ENCODE results near the gene NRP1. TPM values are rescaled to one million over a fixed set of nuclear protein-coding genes. Genes with fewer than 3 reads are reported as not detected.

Gene NRP1
- total RNA-seq, 1 donor from 2014 or later, result 208 TPM

GRCh38 chr10:33229949-33230267 lies 104.6 kb downstream of the NRP1 start:
- TF ChIP-seq, protein P1, sequence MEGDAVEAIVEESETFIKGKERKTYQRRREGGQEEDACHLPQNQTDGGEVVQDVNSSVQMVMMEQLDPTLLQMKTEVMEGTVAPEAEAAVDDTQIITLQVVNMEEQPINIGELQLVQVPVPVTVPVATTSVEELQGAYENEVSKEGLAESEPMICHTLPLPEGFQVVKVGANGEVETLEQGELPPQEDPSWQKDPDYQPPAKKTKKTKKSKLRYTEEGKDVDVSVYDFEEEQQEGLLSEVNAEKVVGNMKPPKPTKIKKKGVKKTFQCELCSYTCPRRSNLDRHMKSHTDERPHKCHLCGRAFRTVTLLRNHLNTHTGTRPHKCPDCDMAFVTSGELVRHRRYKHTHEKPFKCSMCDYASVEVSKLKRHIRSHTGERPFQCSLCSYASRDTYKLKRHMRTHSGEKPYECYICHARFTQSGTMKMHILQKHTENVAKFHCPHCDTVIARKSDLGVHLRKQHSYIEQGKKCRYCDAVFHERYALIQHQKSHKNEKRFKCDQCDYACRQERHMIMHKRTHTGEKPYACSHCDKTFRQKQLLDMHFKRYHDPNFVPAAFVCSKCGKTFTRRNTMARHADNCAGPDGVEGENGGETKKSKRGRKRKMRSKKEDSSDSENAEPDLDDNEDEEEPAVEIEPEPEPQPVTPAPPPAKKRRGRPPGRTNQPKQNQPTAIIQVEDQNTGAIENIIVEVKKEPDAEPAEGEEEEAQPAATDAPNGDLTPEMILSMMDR (IDR thresholded peaks at IDR 0.05), result no peak
- DNase-seq (ENCODE audit: extremely low spot score, unreplicated experiment), result no peak
- peaks cover 53% of the 10 kb centered on the region for H3K36me3 Mint-ChIP-seq (ENCODE audit: unreplicated experiment)
- H3K9me3 Mint-ChIP-seq (ENCODE audit: unreplicated experiment), result no peaks in the 10 kb centered on the region
- H3K4me1 Mint-ChIP-seq (ENCODE audit: unreplicated experiment), result peaks cover 62% of the 10 kb centered on the region
- no peak overlapping the region for H3K4me3 Mint-ChIP-seq (ENCODE audit: unreplicated experiment)
- H3K27me3 Mint-ChIP-seq (ENCODE audit: unreplicated experiment), result no peaks in the 10 kb centered on the region
- H3K27ac Mint-ChIP-seq (ENCODE audit: unreplicated experiment), result peak overlapping the region; percentile 86

- no peak overlapping the region for H3K4me3 Mint-ChIP-seq (ENCODE audit: unreplicated experiment)
- H3K9me3 Mint-ChIP-seq (ENCODE audit: unreplicated experiment), result no peaks in the 10 kb centered on the region
- H3K4me1 Mint-ChIP-seq (ENCODE audit: unreplicated experiment), result peaks cover 62% of the 10 kb centered on the region
- TF ChIP-seq, protein P1 (IDR thresholded peaks at IDR 0.05), result no peak
- H3K36me3 Mint-ChIP-seq (ENCODE audit: unreplicated experiment), result peaks cover 56% of the 10 kb centered on the region
- DNase-seq (ENCODE audit: extremely low spot score, unreplicated experiment), result no peak
- peak overlapping the region; percentile 86 for H3K27ac Mint-ChIP-seq (ENCODE audit: unreplicated experiment)
- H3K27me3 Mint-ChIP-seq (ENCODE audit: unreplicated experiment), result no peaks in the 10 kb centered on the region
Observed at GRCh38 chr10:33229252-33229948, 105.1 kb downstream of the NRP1 start.

DNA sequence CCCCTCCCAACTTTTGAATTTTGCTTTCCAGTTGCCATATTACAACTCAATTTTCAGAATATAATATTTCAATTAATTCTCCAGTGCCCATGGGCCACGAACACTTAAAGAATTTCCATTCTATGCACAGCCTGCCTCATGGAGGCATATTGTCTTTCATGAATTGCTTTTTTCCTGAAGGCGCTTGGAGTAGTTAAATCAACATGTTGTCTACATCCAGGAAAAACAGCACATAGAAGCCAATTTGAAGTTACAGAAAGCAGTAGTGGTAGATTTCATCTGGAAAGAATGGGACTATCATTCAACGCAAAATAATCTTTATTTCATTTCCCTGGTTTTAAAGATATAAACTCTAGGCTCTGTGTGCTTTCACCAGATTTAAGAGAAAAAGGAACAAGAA lies 106.0 kb downstream of the NRP1 start:
- H3K4me1 Mint-ChIP-seq (ENCODE audit: unreplicated experiment), result peaks cover 55% of the 10 kb centered on the region
- peaks cover 61% of the 10 kb centered on the region for H3K36me3 Mint-ChIP-seq (ENCODE audit: unreplicated experiment)
- no peak overlapping the region for H3K4me3 Mint-ChIP-seq (ENCODE audit: unreplicated experiment)
- H3K9me3 Mint-ChIP-seq (ENCODE audit: unreplicated experiment), result no peaks in the 10 kb centered on the region
- H3K27ac Mint-ChIP-seq (ENCODE audit: unreplicated experiment), result peak overlapping the region; percentile 72
- H3K27me3 Mint-ChIP-seq (ENCODE audit: unreplicated experiment), result no peaks in the 10 kb centered on the region
- DNase-seq (ENCODE audit: extremely low spot score, unreplicated experiment), result no peak
- TF ChIP-seq, protein P1 (IDR thresholded peaks at IDR 0.05), result no peak

DNA sequence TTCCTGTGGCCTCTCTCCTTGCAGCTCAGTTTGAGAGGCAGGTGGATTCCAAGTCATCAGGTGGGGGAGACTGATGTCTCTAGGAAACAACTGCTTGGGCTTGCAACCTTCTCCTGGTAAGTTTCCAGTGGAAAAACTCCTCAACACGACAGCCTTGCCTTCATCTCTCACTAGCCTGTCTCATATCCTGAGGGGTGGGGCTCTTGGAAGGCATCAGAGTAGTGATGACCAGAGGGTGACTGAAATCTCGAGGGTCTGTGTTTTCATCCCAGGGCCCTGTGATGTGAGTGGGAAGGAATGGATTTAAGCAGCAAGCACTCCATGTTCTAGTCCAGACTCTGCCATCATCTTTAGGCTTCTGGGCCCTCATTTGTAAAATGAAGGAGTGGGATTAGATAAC lies 107.0 kb downstream of the NRP1 start:
- no peak for DNase-seq (ENCODE audit: extremely low spot score, unreplicated experiment)
- Mint-ChIP-seq H3K27me3 (ENCODE audit: unreplicated experiment) (no peaks in the 10 kb centered on the region), H3K36me3 (ENCODE audit: unreplicated experiment) (peaks cover 65% of the 10 kb centered on the region), H3K27ac (ENCODE audit: unreplicated experiment) (no peak overlapping the region), H3K9me3 (ENCODE audit: unreplicated experiment) (no peaks in the 10 kb centered on the region), H3K4me3 (ENCODE audit: unreplicated experiment) (no peak overlapping the region), H3K4me1 (ENCODE audit: unreplicated experiment) (peaks cover 48% of the 10 kb centered on the region)
- TF ChIP-seq, protein P1 (IDR thresholded peaks at IDR 0.05), result no peak

DNA sequence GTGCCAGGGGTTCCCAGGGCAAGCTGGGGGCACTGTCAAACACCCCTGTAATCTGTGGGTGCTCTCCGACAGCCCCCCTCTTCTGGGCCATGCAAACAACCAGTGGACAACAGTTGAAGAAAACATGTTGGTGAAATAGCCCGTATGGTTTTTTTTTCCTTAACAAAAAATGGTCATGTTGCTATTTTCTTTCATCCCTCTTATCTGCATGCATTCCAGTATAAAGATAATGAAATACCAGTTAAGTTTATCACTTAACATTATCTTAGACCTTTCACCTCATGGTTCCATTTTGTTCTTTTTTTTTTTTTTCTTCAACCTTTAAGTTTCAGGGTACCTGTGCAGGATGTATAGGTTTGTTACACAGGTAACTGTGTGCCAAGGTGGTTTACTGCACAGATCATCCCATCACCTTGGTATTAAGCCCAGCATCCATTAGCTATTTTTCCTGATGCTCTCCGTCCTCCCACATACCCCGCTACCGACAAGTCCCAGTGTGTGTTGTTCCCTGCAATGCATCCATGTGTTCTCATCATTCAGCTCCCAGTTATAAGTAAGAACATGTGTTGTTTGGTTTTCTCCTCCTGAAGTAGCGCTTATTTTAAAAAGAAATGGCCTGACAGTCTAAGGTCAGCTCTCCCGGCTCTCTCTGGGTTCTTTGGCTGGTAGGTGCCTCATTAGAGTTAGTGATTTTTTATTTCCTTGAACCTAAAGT lies 110.1 kb downstream of the NRP1 start:
- Mint-ChIP-seq H3K27me3 (ENCODE audit: unreplicated experiment) (no peaks in the 10 kb centered on the region), H3K36me3 (ENCODE audit: unreplicated experiment) (peaks cover 72% of the 10 kb centered on the region), H3K4me1 (ENCODE audit: unreplicated experiment) (peaks cover 26% of the 10 kb centered on the region), H3K27ac (ENCODE audit: unreplicated experiment) (peak overlapping the region; percentile 56), H3K4me3 (ENCODE audit: unreplicated experiment) (no peak overlapping the region), H3K9me3 (ENCODE audit: unreplicated experiment) (no peaks in the 10 kb centered on the region)
- no peak for DNase-seq (ENCODE audit: extremely low spot score, unreplicated experiment)
- TF ChIP-seq, protein P1 (IDR thresholded peaks at IDR 0.05), result no peak

All from osteocyte (in vitro differentiated cells).